Central memory CD4-positive, alpha-beta T cell (primary cell): Measurements from ENCODE around the gene PRPF6.

Source experiments
- DNase-seq: peaks from one replicate; pipeline ENCODE4 v3.0.0; 2022

PRPF6 gene

DNA sequence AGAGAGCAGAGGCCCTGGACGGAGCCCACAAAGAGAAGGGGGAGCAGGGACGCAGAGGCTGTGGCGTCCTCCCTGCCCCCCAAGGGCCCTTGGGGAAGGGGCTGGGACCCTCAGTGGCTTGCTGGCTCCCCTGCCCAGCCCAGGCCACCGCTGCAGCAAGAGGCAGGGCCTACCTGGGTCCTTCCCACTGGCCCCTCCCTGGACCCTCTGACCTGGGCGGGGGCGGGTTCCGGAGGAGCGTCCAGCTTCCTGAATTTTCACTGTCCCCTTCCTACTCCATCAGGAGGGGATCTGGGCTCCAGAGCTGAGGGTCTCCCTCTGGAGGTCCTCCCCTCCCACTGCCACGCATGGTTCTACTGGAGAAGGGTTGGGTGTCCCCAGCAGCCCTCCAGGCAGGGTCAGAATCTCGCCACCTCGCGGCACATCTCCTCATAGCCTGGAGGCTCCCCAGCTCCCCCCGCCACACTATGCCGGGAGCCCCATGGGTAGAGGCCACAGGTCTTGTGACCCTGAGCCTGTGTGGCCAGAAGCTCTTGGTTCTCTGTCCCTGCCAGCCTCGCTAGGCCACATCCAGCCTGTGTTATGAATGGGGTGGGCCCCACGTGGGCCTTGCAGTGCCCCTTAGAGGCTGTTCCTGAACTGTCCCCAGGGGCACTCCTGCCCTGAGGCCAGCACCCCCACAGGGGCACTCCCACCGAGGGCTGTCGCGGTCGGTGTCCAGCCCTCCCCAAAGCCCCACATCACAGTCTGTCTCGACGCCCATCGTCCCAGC is 69.5 kb downstream of the PRPF6 start:
- DNase-seq, result no peak

DNA sequence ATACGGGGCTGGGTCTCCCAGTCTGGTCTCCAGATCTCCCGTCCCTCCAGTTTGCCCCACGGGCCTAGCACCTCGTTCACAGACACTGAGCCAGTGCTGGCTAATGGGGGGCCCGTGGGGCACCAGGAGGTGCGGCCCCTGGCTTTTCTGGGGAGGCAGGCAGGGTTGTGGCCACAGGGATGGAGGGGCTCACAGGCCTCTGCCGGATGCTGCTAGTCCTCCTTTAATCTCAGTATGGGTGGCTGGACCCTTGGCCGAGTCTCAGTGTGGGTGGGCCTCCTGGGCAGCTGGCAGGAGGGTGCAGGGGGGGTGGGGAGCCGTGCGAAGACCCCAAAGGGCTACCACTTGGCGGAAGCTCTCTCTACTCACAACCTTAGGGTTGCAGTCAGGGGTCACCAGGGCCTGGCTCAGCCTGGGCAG is 70.1 kb downstream of the PRPF6 start:
- no peak for DNase-seq

DNA sequence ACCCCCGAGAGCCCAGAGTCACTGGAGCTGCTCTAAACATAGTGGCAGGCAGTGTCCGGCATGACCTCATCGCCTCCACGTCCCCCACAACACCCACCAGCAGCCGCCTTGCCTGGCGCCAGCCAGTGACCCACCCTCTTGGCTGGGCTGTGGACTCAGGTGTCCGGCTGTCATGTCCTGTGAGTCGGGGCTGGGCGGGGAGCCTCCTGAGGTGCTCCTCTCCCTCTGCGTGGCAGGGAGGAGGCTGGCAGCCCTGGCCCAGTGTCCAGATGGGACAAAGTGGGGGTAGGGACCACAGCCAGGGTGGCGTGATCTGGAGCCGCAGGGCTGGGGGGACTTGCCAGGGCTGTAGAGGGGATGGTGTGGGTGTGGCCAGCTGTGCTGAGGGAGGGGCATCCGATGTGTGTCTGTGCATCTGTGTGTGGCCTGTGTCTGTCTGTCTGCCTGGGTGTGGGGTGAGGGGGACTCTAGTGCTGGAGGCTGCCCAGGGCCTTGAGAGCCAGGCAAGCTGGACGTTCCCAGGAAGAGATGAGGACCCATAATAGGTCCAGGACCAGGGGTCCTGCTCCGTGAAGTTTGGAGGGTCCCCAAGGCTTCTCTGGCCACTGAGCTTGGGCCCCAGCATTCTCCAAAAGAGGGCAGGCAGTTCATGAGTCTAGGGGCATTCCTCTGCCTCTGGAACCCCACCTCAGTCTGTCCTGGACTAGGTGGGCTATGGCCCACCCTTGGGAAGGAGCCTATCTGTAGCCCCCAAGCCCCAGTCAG is 70.8 kb downstream of the PRPF6 start:
- no peak for DNase-seq

DNA sequence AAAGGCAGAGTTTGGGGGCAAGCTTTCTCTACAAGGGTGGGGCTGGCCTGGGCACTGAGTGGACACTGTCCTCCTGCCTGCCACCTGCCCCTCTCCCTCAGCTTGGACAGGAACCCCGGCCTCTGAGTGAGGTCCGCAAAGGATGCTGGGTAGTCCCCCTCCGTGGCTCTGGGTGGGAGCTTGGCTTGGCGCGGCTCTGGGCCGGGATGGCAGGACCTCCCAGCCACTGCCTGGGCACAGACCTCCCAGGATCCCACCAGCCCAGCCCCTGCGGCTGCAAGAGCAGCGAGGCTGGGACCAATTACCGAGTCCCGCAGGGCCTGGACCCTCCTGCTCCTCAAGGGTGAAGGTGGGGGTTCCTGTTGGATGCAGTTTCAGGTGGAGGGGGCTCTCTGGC is 71.4 kb downstream of the PRPF6 start:
- no peak for DNase-seq

DNA sequence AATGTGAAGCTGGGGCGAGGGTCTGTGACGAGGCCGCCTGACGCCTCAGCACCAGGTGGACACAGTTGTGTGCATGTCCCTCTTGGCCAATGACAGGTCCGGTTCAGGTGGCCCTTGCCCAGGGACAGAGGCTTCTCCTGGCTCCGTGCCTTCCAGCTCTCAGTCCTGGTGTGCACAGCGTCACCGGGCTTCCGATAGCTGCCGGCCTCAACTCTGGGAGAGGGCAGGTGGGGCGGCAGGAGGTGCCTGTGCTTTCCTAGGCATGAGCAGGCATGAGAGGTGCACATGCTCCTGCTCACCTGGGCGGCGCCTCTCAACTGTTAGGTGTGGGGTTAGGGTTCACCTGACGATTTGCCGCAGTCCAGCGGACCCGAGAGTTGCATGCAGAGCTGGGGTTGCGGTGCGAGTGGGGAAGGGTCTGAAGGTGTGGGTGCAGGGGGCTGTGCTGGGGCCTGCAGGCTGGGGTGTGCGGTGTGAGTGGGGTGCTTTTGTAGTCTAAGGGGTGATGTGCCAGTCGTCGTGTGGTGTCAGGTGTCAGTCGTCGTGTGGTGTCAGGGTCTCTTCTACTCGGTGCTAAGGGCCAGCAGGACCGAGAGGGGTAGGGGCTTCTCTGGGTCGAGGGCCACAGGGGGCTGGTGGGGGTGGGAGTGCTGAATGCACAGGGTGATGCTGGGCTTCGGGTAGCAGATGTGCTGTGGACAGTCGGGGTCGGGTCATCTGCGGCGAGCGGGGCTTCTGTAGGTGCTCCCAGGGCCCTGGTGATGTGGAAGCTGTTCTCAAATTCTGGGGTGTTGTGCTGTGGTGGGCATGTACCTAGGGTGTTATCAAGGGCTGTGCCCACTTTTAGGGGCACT is 72.3 kb downstream of the PRPF6 start:
- DNase-seq, result no peak

DNA sequence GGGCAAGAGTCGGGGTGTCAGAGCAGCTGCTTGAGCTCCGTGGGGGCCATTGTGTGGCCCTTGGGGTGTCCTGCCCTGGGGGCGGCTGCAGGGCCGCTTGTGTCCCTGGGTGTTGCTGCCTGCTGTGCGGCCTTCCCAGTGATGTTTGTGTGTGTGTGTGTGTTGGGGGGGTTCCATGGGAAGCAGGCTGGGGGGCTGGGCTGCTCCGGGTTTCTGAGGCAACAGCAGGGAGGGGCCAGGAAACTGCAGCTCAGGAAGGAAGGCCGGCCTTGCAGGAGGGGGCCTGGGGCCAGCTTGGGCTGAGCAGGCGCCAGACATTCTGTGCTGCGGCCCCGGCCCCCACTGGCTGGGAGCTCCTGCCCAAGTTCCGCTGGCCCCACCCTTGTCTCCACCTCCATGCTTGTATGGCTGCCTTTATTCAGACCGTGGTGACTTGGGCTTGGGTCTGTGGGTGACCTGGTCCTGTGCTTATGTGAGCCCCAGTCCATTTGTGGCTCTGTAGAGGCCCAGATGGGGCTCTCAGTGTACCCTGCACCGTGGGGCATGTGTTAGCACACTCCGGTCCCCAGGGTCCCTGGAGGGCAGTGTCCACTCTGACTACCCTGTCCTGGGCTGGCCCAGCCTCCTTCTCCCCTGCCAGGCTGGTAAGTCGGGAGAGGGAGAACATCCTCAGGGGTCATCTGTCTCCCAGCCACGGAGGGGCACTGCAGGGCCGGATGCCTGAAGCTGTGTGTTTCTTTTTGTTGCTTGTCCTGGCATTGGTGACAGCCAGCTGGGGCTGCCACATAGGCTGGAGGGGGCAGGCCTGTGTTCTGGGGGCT is 73.1 kb downstream of the PRPF6 start:
- no peak for DNase-seq

DNA sequence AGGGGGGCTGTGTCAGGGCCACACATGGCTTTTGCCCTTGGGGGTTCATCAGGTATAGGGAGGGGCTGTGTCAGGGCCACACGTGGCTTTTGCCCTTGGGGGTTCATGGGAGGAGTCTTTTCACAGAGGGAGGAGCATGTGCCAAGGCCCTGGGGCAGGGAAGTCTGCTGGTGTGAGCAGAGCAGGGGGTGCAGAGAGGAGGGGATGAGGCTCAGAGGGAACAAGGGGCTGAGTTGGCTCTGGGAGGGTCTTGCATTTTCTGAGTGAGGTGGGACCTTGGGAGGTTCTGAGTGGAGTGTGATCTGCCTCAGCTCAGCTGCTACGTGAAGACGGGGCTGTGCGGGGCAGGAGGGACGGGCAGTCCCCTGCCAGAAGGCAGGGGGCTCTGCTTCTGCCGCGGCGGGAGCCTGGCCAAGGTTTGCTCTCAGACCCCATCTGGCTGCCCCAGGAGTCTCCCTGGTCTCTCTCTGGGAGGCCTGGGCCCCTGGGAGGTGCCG is 74.5 kb downstream of the PRPF6 start:
- no peak for DNase-seq

DNA sequence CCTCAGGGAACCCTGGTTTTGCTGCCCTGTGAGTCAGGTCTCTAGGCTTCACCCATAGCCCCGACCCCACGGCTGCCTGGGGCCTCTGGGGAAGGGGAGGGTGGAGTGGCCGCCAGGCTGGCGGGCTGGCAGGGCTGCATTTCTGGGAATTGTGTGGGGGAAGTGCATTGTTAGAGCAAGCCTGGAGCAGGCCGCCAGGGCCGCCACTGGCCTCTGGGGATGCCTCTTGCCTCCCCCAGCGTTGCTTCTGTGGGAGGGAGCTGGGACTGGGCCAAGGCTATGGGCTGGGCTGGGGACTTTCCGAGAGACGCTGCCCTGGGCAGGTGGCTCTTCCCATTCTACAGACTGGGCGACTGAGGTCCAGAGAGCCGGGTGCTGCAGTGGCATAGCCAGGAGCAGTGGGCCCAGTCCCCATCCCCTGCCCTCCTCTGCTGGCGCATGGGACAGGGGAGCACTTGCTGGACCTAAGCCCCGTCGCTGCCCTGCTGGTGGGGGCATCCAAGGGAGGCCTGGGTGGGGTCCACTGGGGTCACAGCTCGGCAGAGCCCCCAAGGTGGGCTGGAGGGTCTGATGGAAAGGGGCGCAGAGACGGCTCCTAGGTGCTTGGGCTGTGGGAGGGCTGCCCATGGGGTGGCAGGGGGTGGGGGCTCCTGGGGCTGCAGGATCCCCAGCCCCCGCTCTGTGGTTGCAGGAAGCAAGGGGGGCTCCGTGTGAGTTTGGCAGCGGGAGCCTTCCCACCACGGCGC is 75.1 kb downstream of the PRPF6 start:
- DNase-seq, result no peak

DNA sequence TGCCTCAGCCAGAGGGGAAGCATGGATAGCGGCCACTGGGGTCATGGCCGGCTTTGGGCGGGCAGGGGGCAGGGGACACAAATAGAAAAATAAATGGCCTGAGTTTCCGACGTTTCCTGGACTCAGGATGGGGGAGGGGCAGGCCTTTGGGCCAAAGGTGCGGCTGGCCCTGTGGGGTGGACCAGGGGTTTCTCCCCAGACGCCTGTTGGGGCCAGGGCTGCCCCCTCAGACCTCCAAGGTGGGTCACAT is 75.6 kb downstream of the PRPF6 start:
- DNase-seq, result no peak

DNA sequence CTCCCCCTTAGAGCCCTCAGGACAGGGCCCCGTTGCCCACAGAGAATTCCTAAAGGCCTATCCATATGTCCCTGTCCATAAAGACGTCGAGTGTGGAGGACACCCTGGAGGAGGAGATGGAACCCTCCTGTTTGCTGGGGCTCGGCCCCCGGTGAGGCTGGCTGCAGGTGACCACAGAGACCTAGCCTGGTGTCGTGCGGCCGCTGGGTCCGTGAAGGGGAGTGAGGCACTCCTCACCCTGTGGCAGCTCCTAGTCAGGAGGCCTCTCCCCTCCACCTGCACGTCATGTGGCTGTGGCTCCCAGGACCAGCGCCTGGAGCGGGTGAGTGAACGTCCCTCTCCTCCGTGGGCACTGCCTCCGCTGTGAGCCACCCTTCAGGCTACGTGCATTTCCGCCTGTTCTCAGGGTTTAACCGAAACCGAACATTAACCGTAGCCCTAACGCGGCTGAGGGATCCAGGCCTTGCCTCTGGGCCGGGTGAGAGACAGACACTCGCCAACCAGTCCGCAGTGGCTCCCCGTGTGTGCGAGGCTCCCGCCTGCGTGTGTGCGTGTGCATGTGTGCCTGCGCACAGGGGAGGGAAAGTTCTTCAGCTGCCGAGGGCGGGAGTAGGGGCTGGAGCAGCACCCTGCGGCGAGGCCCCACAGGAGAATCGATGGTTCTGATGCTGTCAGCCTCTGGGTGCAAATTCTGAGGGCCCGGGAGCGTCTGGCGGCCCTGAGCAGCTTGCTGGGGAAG is 76.1 kb downstream of the PRPF6 start:
- no peak for DNase-seq

DNA sequence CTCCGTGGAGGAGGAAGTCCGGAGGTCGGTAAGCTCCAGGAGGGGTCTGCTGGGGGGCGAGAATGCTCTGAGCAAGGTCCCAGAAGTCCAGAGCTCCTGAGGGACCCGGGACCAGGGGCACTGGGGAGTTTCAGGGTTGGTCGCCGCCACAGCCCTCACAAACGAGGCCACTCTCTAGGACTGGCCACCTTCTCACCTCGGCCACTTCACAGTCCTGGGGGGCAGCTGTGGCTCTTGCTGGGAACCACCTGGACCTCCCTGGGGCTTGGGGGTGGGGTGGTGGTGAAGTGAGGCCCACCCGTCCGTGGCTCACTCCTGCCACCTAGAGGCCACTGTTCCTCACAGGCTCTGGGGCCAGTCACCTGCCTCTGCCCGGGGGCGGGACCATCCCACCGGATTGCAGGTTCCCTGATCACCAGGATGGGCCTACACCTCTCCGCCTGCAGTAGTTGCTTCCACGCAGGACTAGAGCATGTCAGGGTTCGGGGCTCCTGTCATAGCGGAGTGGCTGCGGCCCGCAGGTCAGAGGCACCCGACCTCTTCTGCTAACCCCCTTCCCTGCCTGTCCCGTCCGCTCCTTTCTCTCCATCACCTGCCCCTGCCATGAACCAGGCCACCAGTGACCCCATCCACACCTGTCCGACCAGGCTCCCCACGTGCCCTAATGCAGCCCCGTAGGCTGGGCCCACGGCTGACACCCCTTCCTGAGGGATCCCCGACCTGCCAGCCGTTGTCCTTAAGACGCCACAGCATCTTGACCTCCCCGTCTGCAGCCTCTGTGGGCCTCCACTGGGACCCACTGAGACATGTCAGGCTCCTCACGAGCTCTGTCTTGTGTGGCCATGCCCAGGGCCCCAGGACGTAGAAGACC is 76.9 kb downstream of the PRPF6 start:
- DNase-seq, result peak; percentile 58

DNA sequence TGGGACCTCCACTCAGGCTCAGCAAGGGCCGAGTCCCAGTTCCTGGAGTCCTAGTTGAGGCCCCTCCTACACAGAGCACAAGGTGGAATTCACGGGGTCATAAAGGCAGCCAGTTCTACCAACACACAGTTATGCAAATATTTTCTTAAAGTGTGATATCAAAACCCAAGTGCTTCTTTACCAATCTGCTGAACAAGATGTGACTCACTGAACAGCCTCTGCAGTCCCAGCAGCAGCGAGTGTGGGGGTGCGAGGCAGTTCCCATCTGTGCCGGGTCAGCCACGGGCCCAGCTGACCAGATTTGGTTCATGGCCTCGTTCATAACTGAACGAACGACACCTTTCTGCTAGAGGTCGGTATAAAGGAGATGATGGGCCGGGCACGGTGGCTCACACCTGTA is 77.6 kb downstream of the PRPF6 start:
- no peak for DNase-seq

DNA sequence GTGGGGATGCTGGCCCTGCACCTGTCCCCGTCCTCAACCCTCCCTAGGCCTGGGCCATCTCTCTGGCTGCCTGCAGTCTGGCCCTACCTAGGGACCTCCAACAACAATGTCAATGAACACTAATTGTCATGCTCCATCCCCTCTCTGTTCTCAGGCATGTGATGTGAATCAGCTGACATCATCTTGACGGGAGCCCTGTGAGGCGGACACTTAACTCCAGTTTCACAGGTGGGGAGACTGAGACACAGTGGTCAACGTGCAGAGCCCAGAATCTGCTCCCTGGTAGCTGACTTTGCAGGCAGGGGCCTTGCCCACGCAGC is 81.3 kb downstream of the PRPF6 start:
- DNase-seq, result no peak

DNA sequence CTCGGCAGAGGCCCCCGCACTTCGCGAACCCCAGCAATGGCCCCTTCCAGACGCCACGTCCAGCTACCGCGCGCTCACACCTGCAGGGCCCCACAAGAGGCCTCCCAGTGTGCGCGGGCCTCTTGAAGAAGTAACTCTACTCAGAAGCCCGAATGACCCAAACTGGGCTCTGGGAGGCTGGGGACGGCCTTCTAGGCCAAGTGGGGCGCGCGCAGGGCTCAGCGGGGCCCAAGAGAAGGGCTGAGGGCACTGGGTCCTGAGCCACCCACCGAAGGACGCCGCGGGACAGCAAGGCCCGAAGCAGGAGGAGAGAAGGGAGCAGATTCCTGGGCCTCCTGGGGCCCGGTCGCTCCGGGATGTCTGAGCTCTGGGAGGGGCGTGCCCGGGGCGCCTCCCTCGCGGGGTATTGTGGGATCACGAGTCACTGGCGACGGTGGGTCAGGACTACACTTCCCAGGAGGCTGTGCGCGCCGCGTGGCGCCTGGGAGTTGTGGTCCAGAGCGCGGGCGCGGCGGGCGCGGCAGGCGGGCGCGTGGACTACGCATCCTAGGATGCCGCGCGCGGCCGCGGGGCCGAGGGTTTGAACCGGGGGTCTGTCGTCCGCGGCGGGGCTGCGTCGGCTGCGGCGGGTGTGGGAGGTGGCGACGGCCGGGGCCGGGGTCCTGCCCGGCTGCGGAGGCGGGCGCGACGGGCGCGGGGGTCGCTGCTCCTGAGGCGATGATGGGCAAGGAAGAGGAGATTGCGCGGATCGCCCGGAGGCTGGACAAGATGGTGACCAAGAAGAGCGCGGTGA is 81.9 kb downstream of the PRPF6 start, which contains the start of gene TCEA2:
TCEA2 (plus strand) TSS at position 603 of the 793 bp plus-strand sequence; CDS start at position 718, 115 bp downstream.
- DNase-seq, result peak; percentile 89

DNA sequence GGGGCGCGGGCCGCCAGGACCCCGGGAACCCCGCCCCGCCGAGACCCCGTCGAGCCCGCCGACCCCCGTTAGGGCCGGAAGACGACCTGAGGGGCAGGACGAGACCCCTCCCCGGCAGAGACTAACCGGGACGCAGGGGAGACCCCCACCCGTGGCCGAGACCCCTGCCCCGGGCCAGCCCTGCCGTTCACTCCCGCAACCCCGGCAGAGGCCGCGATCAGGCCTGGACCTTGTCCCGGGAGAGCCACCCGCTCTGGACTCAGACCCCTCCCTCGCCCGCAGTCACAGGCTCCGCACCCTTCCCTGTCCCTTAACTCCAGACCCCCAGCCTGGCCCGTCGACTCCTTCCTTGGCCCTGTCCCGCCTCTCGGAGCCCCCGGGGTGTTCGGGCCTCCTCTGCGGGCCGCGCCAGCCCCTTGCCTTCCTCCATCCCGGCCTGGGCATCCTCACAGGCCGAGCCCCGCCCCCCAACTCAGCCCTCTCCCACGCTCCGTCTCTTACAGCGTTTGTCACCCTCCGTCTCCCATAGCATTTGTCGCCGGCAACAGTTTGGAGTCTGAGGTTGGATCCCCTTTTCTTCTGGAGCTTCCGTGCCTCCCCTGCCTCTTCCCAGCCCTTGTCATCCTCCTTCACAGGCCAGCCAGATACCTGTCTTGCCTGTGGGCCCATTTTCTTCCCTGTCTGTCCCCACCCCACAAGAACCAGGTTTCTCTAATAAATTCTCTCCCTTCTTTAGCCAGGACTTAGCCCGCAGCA is 82.6 kb downstream of the PRPF6 start:
- no peak for DNase-seq

DNA sequence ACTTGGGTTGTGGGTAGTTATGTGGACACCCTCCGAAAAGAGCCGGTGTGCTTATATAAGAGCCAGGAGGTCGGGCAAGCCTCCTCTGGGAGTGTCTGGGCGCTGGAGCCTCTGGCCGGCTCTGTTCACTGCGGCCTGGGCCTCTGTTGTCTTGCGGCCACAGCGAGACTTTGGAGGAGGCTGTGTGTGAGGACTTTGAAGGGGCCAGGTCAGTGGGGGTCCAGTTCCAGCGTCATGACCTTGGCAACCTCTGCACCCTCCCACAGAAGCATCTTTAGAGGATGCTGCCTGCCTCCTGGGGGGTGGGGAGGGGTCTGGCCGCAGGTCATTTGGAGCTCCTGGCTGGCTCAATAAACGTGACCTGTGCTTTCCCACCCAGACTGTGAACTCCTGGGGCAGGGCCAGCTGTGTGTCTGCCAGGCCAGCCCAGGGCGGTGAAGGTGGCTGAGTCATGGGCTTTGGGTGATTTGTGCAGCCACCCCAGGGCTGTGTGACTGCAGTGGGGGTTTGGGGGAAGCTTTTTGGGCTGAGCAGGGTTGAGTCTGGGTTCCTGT is 83.3 kb downstream of the PRPF6 start:
- DNase-seq, result no peak

DNA sequence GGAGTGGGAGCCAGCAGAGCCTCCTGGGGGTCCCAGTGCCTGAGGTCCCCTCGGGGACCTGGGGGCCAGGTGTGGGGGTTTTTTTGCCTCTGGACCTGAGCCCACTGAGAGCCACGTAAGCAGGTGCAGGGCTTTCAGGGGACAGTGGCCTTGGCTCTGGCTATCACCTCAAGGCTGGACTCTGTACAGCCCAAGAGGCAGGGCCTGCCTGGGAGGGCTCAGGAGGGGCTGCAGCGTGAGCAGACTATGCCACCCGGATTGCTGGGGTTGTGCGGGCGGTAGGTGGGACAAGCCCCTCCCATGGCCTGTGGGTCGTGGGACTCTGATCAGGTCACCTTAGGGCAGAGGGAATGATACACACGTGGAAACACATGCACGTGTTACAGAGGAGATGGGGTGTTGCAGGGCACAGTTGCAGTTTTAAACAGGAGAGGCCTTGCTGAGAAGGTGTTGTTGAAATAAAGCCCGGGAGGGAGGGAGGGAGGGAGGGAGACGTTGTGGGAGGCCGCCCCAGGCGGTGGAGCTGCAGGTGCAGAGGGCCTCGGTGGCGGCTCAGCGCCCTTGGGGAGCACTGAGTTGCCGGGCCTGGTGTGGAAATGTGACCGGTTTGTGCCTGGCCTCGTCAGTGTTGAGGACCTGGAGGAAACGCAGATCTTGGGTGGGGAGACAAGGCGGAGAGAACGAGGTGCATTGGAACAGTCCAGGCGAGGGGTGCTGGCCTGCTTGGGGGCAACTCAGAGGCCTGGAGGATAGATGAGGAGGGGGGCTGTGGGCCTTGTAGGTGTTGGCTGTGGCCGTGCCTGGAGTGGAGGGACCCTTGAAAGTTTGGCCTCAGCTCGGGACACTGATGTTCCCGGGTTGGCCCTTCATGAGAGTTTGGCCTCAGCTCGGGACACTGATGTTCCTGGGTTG is 84.4 kb downstream of the PRPF6 start:
- no peak for DNase-seq
